Measurements from ENCODE around the gene DCDC2C. TPM values are rescaled to one million over a fixed set of nuclear protein-coding genes. Genes with fewer than 3 reads are reported as not detected.

DCDC2C gene
- total and polyA plus RNA-seq, 2 experiments from 2014 or later = not detected

- H4K20me1 ChIP-seq (ENCODE audit: insufficient read depth, poor library complexity, severe bottlenecking) = no peaks in the 10 kb centered on the region
- DNase-seq (ENCODE audit: low spot score) = no peak
- H3K9me2 ChIP-seq (replicated peaks; ENCODE audit: insufficient read depth) = no peaks in the 10 kb centered on the region
- H3K27ac ChIP-seq = no peak overlapping the region
- H2AFZ ChIP-seq = no peak overlapping the region
- H3K36me3 ChIP-seq (replicated peaks; ENCODE audit: insufficient read depth, low read depth) = no peaks in the 10 kb centered on the region
- H3K4me2 ChIP-seq = no peak overlapping the region
- H3K27me3 ChIP-seq = no peaks in the 10 kb centered on the region
- H3K9me3 ChIP-seq (ENCODE audit: low read depth) = no peaks in the 10 kb centered on the region
- no peak overlapping the region for H3K4me3 ChIP-seq
- H3K79me2 ChIP-seq = no peaks in the 10 kb centered on the region
- H3K4me1 ChIP-seq (ENCODE audit: insufficient read depth) = no peaks in the 10 kb centered on the region
- TF ChIP-seq EZH2 (IDR thresholded peaks at IDR 0.05; ENCODE audit: borderline replicate concordance) (no peak), CTCF (IDR thresholded peaks at IDR 0.05; ENCODE audit: poor library complexity) (no peak)
- WGBS (ENCODE audit: low lambda C conversion rate, missing lambda C conversion rate) = 77% methylated on average over 8 of the region's 8 CpGs
Observed at GRCh38 chr2:3718679-3719078, 15.3 kb downstream of the DCDC2C start.

DNA sequence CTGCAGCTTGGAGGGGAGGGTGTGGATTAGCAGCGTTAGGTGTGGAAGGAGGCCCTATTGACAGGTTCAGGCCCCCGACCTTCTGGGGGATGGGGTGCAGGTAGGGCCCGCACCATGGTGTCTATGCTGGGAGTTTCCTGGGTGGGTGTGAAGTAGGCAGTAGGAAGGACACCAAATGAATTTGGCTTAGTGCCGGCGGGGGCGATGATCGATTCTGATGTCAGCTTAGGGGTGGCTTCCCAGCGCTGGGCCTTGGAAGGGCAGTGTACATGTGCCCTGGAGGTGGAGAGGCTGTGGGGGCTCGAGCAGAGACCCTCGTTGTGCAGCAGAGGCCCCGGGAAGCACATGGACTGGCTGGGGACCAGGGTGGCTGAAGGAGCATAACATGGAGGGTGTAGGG is 21.6 kb downstream of the DCDC2C start:
- TF ChIP-seq EZH2phosphoT487 (IDR thresholded peaks at IDR 0.05; ENCODE audit: low read depth, severe bottlenecking, unreplicated experiment) (no peak), EZH2 (IDR thresholded peaks at IDR 0.05; ENCODE audit: borderline replicate concordance) (no peak), CTCF (IDR thresholded peaks at IDR 0.05; ENCODE audit: poor library complexity) (no peak)
- no peaks in the 10 kb centered on the region for H4K20me1 ChIP-seq (ENCODE audit: insufficient read depth, poor library complexity, severe bottlenecking)
- no peaks in the 10 kb centered on the region for H3K79me2 ChIP-seq
- no peak overlapping the region for H2AFZ ChIP-seq
- WGBS (ENCODE audit: low lambda C conversion rate, missing lambda C conversion rate) = 90% methylated on average over 11 of the region's 11 CpGs
- no peaks in the 10 kb centered on the region for H3K27me3 ChIP-seq
- no peak overlapping the region for H3K27ac ChIP-seq
- no peak overlapping the region for H3K4me2 ChIP-seq
- no peak overlapping the region for H3K4me3 ChIP-seq
- no peaks in the 10 kb centered on the region for H3K4me1 ChIP-seq (ENCODE audit: insufficient read depth)
- no peaks in the 10 kb centered on the region for H3K36me3 ChIP-seq (replicated peaks; ENCODE audit: insufficient read depth, low read depth)
- H3K9me3 ChIP-seq (ENCODE audit: low read depth) = no peaks in the 10 kb centered on the region
- DNase-seq (ENCODE audit: low spot score) = no peak
- H3K9me2 ChIP-seq (replicated peaks; ENCODE audit: insufficient read depth) = no peaks in the 10 kb centered on the region

DNA sequence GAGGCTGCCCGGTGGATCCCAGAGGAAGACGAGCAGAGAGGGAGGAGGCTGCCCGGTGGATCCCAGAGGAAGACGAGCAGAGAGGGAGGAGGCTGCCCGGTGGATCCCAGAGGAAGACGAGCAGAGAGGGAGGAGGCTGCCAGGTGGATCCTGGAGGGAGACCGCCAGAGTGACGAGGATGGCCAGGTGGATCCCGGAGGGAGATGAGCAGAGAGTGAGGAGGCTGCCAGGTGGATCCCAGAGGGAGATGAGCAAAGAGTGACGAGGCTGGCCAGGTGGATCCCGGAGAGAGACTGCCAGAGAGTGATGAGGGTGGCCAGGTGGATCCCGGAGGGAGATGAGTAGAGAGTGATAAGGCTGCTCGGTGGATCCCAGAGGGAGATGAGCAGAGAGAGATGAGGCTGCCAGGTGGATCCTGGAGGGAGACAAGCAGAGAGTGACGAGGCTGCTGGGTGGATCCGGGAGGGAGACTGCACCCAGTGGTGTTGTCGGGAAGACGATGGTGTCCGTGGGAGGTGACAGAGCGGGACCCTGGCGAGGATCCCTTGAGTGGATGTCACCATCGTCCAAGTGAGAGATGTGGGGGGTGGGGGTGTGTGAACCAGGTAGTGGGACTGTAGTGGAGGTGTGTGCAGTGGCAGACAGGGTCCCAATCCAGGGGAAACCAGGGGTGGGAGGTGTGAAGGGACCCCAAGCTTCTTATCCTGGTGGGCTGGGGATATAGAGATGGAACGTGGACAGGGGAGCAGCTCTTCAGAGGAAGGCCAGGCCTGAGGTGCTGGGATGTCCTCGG is 22.3 kb downstream of the DCDC2C start:
- Histone ChIP-seq H3K27me3 (no peaks in the 10 kb centered on the region), H3K9me2 (replicated peaks; ENCODE audit: insufficient read depth) (no peaks in the 10 kb centered on the region), H3K27ac (no peak overlapping the region), H3K4me3 (no peak overlapping the region), H3K4me2 (no peak overlapping the region), H3K9me3 (ENCODE audit: low read depth) (no peaks in the 10 kb centered on the region), H3K79me2 (no peaks in the 10 kb centered on the region), H3K4me1 (ENCODE audit: insufficient read depth) (no peaks in the 10 kb centered on the region), H2AFZ (no peak overlapping the region), H3K36me3 (replicated peaks; ENCODE audit: insufficient read depth, low read depth) (no peaks in the 10 kb centered on the region), H4K20me1 (ENCODE audit: insufficient read depth, poor library complexity, severe bottlenecking) (no peaks in the 10 kb centered on the region)
- DNase-seq (ENCODE audit: low spot score) = no peak
- no peak for TF ChIP-seq EZH2 (IDR thresholded peaks at IDR 0.05; ENCODE audit: borderline replicate concordance)
- TF ChIP-seq EZH2phosphoT487 (IDR thresholded peaks at IDR 0.05; ENCODE audit: low read depth, severe bottlenecking, unreplicated experiment) = no peak
- no peak for TF ChIP-seq CTCF (IDR thresholded peaks at IDR 0.05; ENCODE audit: poor library complexity)
- WGBS (ENCODE audit: low lambda C conversion rate, missing lambda C conversion rate) = 88% methylated on average over 22 of the region's 23 CpGs
